Esophagus muscularis mucosa (tissue), 4 donors: ENCODE results near the gene VEPH1.

Experiments used
- EP300 ChIP-seq: sonication (generic); formaldehyde crosslinking; IDR thresholded peaks from one replicate; pipeline ENCODE4 v1.6.1; 2017; ENCODE audit warnings: antibody characterized with exemption
- POLR2A ChIP-seq: fragments of 450-650 bp; IDR thresholded peaks from one replicate; pipeline ENCODE4 v1.6.1; 2017; ENCODE audit warnings: antibody characterized with exemption, moderate library complexity, mild to moderate bottlenecking, low read depth
- POLR2AphosphoS5 ChIP-seq, 2 donors: sonication (generic); formaldehyde crosslinking; IDR thresholded peaks; one replicate each; pipeline ENCODE4 v1.6.1; 2017; ENCODE audit warnings: antibody characterized with exemption in 2 of 2
- TF ChIP-seq, protein P1 (sequence below), 3 experiments: fragments of 200-600 bp in 2 of 3; fragments of 450-650 bp in 1 of 3; sonication (generic) in 2 of 3; IDR thresholded peaks; one replicate each; pipeline ENCODE4 v1.5.1; 2017 to 2019; ENCODE audit warnings: antibody characterized with exemption in 3 of 3, mild to moderate bottlenecking in 2 of 3, moderate library complexity in 1 of 3

DNA sequence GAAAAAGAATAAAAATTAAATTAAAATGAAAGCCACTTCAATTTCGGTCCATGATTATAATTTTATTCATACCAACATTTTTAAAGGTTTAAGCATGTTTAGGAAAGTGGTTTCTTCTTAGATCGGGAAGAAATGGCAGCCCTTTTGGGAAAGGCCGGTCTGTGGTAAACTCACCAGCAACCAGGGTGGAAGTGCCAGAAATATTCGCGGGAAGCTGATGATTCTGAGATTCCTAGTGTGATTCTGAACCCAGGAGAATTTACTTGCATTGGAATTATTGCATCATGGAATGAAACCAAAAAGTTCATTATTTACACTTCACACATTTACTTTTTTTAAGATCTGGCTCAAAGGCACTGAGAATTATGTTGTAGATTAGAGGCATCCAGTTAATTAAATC, 246.1 kb downstream of the VEPH1 start:
- TF ChIP-seq POLR2A, result no peak
- TF ChIP-seq EP300, result no peak
- no peak for TF ChIP-seq POLR2AphosphoS5 (IDR thresholded peaks at IDR 0.05)
- TF ChIP-seq, protein P1, sequence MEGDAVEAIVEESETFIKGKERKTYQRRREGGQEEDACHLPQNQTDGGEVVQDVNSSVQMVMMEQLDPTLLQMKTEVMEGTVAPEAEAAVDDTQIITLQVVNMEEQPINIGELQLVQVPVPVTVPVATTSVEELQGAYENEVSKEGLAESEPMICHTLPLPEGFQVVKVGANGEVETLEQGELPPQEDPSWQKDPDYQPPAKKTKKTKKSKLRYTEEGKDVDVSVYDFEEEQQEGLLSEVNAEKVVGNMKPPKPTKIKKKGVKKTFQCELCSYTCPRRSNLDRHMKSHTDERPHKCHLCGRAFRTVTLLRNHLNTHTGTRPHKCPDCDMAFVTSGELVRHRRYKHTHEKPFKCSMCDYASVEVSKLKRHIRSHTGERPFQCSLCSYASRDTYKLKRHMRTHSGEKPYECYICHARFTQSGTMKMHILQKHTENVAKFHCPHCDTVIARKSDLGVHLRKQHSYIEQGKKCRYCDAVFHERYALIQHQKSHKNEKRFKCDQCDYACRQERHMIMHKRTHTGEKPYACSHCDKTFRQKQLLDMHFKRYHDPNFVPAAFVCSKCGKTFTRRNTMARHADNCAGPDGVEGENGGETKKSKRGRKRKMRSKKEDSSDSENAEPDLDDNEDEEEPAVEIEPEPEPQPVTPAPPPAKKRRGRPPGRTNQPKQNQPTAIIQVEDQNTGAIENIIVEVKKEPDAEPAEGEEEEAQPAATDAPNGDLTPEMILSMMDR (IDR thresholded peaks at IDR 0.05), result no peak
